H9 (cell line): ENCODE results near the gene SF3A2. TPM values are rescaled to one million over a fixed set of nuclear protein-coding genes. Genes with fewer than 3 reads are reported as not detected.

Experiments used
- DNase-seq: peaks from one replicate; pipeline ENCODE4 v3.0.0-alpha.2; 2017
- H2AFZ ChIP-seq: one replicate; pipeline ENCODE4 v1.6.1; 2013; ENCODE audit warnings: mild to moderate bottlenecking, low read length, control low read depth, moderate library complexity
- H2AK5ac ChIP-seq: 2 replicates; pipeline ENCODE4 v1.6.1; 2013; ENCODE audit warnings: low read length, control low read depth, mixed read lengths; ENCODE audit not compliant: insufficient read length
- H2BK120ac ChIP-seq: one replicate; pipeline ENCODE4 v1.6.1; 2013; ENCODE audit warnings: low read depth, mild to moderate bottlenecking, low read length, control low read depth, inconsistent platforms; ENCODE audit not compliant: poor library complexity, severe bottlenecking
- H2BK12ac ChIP-seq: 2 replicates; pipeline ENCODE4 v1.6.1; 2013; ENCODE audit warnings: low read length, control low read depth, mixed read lengths, low read depth; ENCODE audit not compliant: insufficient read length
- H2BK15ac ChIP-seq: 2 replicates; pipeline ENCODE4 v1.6.1; 2013; ENCODE audit warnings: low read depth, low read length, control low read depth
- H2BK20ac ChIP-seq: one replicate; pipeline ENCODE4 v1.6.1; 2013; ENCODE audit warnings: low read depth, mild to moderate bottlenecking, low read length, control low read depth, inconsistent platforms; ENCODE audit not compliant: poor library complexity, severe bottlenecking
- H2BK5ac ChIP-seq: 2 replicates; pipeline ENCODE4 v1.6.1; 2013; ENCODE audit warnings: low read length, control low read depth, mixed read lengths; ENCODE audit not compliant: insufficient read length
- H3K14ac ChIP-seq: 2 replicates; pipeline ENCODE4 v1.6.1; 2013; ENCODE audit warnings: low read length, control low read depth; ENCODE audit not compliant: insufficient read depth
- H3K18ac ChIP-seq: 2 replicates; pipeline ENCODE4 v1.6.1; 2013; ENCODE audit warnings: low read depth, mild to moderate bottlenecking, mixed read lengths, low read length, control low read depth; ENCODE audit not compliant: insufficient read length
- H3K23ac ChIP-seq: 2 replicates; pipeline ENCODE4 v1.6.1; 2013; ENCODE audit warnings: low read length, control low read depth, mixed read lengths, low read depth; ENCODE audit not compliant: insufficient read length
- H3K23me2 ChIP-seq: 2 replicates; pipeline ENCODE4 v1.6.1; 2013; ENCODE audit warnings: low read depth, mild to moderate bottlenecking, mixed read lengths, low read length, control low read depth; ENCODE audit not compliant: insufficient read length, poor library complexity, severe bottlenecking
- H3K27ac ChIP-seq: 2 replicates; pipeline ENCODE4 v1.5.1; 2013; ENCODE audit warnings: low read length, control low read depth, mixed read lengths, low read depth; ENCODE audit not compliant: insufficient read length
- H3K27me3 ChIP-seq: 2 replicates; pipeline ENCODE4 v1.6.1; 2013; ENCODE audit warnings: low read length, control low read depth, inconsistent platforms; ENCODE audit not compliant: insufficient read depth
- H3K4ac ChIP-seq: 2 replicates; pipeline ENCODE4 v1.6.1; 2013; ENCODE audit warnings: low read depth, mild to moderate bottlenecking, control low read depth, inconsistent platforms, low read length, moderate library complexity
- H3K4me1 ChIP-seq: 2 replicates; pipeline ENCODE4 v1.6.1; 2013; ENCODE audit warnings: low read length, control low read depth, inconsistent platforms; ENCODE audit not compliant: insufficient read depth
- H3K4me2 ChIP-seq: 2 replicates; pipeline ENCODE4 v1.6.1; 2013; ENCODE audit warnings: low read length, control low read depth, mixed read lengths; ENCODE audit not compliant: insufficient read length, insufficient read depth
- H3K56ac ChIP-seq: 2 replicates; pipeline ENCODE4 v1.6.1; 2013; ENCODE audit warnings: low read depth, mild to moderate bottlenecking, mixed read lengths, low read length, control low read depth; ENCODE audit not compliant: insufficient read length
- H3K79me1 ChIP-seq: 2 replicates; pipeline ENCODE4 v1.6.1; 2013; ENCODE audit warnings: low read depth, mild to moderate bottlenecking, moderate library complexity, low read length, control low read depth, inconsistent platforms; ENCODE audit not compliant: insufficient read depth, poor library complexity, severe bottlenecking
- H3K79me2 ChIP-seq: 2 replicates; pipeline ENCODE4 v1.6.1; 2013; ENCODE audit warnings: low read length, control low read depth, inconsistent platforms; ENCODE audit not compliant: insufficient read depth
- H3K9ac ChIP-seq: 2 replicates; pipeline ENCODE4 v1.6.1; 2013; ENCODE audit warnings: low read length, control low read depth, mixed read lengths; ENCODE audit not compliant: insufficient read length; ENCODE audit errors: extremely low read depth
- H3K9me3 ChIP-seq: one replicate; pipeline ENCODE4 v1.6.1; 2013; ENCODE audit warnings: low read depth, low read length, inconsistent platforms; ENCODE audit not compliant: control insufficient read depth
- H3T11ph ChIP-seq: one replicate; pipeline ENCODE4 v1.6.1; 2013; ENCODE audit warnings: mild to moderate bottlenecking, low read length, control low read depth, inconsistent platforms
- H4K20me1 ChIP-seq: one replicate; pipeline ENCODE4 v1.6.1; 2013; ENCODE audit not compliant: control insufficient read depth, insufficient read length, insufficient read depth
- H4K5ac ChIP-seq: 2 replicates; pipeline ENCODE4 v1.6.1; 2013; ENCODE audit warnings: low read depth, mild to moderate bottlenecking, mixed read lengths, low read length, control low read depth; ENCODE audit not compliant: insufficient read length
- H4K8ac ChIP-seq: replicated peaks from 2 replicates; pipeline ENCODE4 v1.6.1; 2013; ENCODE audit warnings: low read length, control low read depth, mixed read lengths, low read depth; ENCODE audit not compliant: insufficient read length
- H4K91ac ChIP-seq: 2 replicates; pipeline ENCODE4 v1.6.1; 2013; ENCODE audit warnings: low read depth, mild to moderate bottlenecking, moderate library complexity, mixed read lengths, low read length, control low read depth; ENCODE audit not compliant: insufficient read length
- H3K27ac Mint-ChIP-seq, 3 experiments: 2 replicates in 2 of 3; 3 replicates in 1 of 3; pipeline ENCODE4 v1.8.0; 2020 to 2021; ENCODE audit warnings: mixed read lengths in 3 of 3, mild to moderate bottlenecking in 1 of 3, moderate library complexity in 1 of 3
- H3K27me3 Mint-ChIP-seq: 2 replicates; pipeline ENCODE4 v1.8.0; 2021; ENCODE audit warnings: low read depth, mild to moderate bottlenecking, moderate library complexity, mixed read lengths
- H3K36me3 Mint-ChIP-seq, 3 experiments: 2 replicates in 2 of 3; 3 replicates in 1 of 3; pipeline ENCODE4 v1.8.0; 2020 to 2021; ENCODE audit warnings: low read depth in 3 of 3, mixed read lengths in 3 of 3; ENCODE audit not compliant: insufficient read depth in 1 of 3
- H3K4me1 Mint-ChIP-seq, 2 experiments: 2 replicates each; pipeline ENCODE4 v1.8.0; 2020; ENCODE audit warnings: mixed read lengths in 2 of 2
- H3K4me3 Mint-ChIP-seq, 2 experiments: 2 replicates in 1 of 2; 3 replicates in 1 of 2; pipeline ENCODE4 v1.8.0; 2020 to 2021; ENCODE audit warnings: mild to moderate bottlenecking in 2 of 2, mixed read lengths in 2 of 2, moderate library complexity in 1 of 2
- H3K9me3 Mint-ChIP-seq, 2 experiments: 2 replicates in 1 of 2; 3 replicates in 1 of 2; pipeline ENCODE4 v1.8.0; 2020; ENCODE audit warnings: mild to moderate bottlenecking in 2 of 2, mixed read lengths in 2 of 2, moderate library complexity in 1 of 2
- whole genome bisulfite sequencing: extraction: QIAGEN DNeasy Blood & Tissue Kit; methylation state at CpG from one replicate; pipeline ENCODE4 v1.1.7; 2013; ENCODE audit warnings: missing lambda C conversion rate, low lambda C conversion rate, mixed read lengths; ENCODE audit not compliant: insufficient read length; ENCODE audit errors: extremely low coverage; 5-methylcytosine and 5-hydroxymethylcytosine counted together
- total RNA-seq: library from RNA; stranded (reverse); gene quantifications from 2 replicates; pipeline ENCODE4 v1.2.1, GENCODE V29; 2021
- TF ChIP-seq, protein P1 (sequence below): fragments of 200-600 bp; sonication (generic); conservative IDR thresholded peaks from 3 replicates; pipeline ENCODE4 v1.8.0; 2021; ENCODE audit warnings: antibody characterized with exemption, mild to moderate bottlenecking

SF3A2 gene
- total RNA-seq, 1 experiment from 2014 or later: 166 TPM

- no peaks in the 10 kb centered on the region; the same call in 1 of the 2 replicates for H3K27me3 Mint-ChIP-seq
- H3K9me3 Mint-ChIP-seq: no peaks in the 10 kb centered on the region
- Histone ChIP-seq H3K4ac (no peak overlapping the region), H3K27me3 (no peaks in the 10 kb centered on the region), H4K8ac (no peak overlapping the region), H3K4me2 (no peak overlapping the region), H3K9me3 (no peaks in the 10 kb centered on the region), H3T11ph (no peak overlapping the region), H2AFZ (no peak overlapping the region), H3K4me1 (no peaks in the 10 kb centered on the region), H3K14ac (no peak overlapping the region), H3K79me1 (peaks cover 13% of the 10 kb centered on the region), H3K9ac (no peak overlapping the region), H4K5ac (no peak overlapping the region), H3K23me2 (no peaks in the 10 kb centered on the region), H2BK12ac (no peak overlapping the region), H2BK120ac (no peak overlapping the region), H2BK5ac (no peak overlapping the region), H2BK20ac (no peak overlapping the region), H4K91ac (no peak overlapping the region), H3K18ac (no peak overlapping the region), H4K20me1 (peaks cover 2% of the 10 kb centered on the region), H2AK5ac (no peak overlapping the region), H2BK15ac (no peak overlapping the region), H3K23ac (no peak overlapping the region), H3K27ac (no peak overlapping the region), H3K56ac (no peak overlapping the region), H3K79me2 (peaks cover 35% of the 10 kb centered on the region; the same call in 1 of the 2 replicates)
- peaks cover 16 to 53% (median 50%) of the 10 kb centered on the region in 3 experiments; a peak in 6 of 7 replicates for H3K36me3 Mint-ChIP-seq
- H3K27ac Mint-ChIP-seq: no peak overlapping the region
- H3K4me1 Mint-ChIP-seq: peaks cover 20 to 21% of the 10 kb centered on the region in 2 experiments
- no CpG with 5 or more reads among the region's 12 CpGs for WGBS
- no peak for DNase-seq
- TF ChIP-seq, protein P1, sequence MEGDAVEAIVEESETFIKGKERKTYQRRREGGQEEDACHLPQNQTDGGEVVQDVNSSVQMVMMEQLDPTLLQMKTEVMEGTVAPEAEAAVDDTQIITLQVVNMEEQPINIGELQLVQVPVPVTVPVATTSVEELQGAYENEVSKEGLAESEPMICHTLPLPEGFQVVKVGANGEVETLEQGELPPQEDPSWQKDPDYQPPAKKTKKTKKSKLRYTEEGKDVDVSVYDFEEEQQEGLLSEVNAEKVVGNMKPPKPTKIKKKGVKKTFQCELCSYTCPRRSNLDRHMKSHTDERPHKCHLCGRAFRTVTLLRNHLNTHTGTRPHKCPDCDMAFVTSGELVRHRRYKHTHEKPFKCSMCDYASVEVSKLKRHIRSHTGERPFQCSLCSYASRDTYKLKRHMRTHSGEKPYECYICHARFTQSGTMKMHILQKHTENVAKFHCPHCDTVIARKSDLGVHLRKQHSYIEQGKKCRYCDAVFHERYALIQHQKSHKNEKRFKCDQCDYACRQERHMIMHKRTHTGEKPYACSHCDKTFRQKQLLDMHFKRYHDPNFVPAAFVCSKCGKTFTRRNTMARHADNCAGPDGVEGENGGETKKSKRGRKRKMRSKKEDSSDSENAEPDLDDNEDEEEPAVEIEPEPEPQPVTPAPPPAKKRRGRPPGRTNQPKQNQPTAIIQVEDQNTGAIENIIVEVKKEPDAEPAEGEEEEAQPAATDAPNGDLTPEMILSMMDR: no peak
- no peak overlapping the region for H3K4me3 Mint-ChIP-seq
These were observed 7.4 kb downstream of the SF3A2 start for GRCh38 chr19:2244125-2244411.
